ENCODE measurements around the gene CHCHD6. TPM values are rescaled to one million over a fixed set of nuclear protein-coding genes. Genes with fewer than 3 reads are reported as not detected.

The CHCHD6 gene
- total and polyA plus RNA-seq, 12 donors, result 10.6 to 22.5 (median 17.6) TPM

DNA sequence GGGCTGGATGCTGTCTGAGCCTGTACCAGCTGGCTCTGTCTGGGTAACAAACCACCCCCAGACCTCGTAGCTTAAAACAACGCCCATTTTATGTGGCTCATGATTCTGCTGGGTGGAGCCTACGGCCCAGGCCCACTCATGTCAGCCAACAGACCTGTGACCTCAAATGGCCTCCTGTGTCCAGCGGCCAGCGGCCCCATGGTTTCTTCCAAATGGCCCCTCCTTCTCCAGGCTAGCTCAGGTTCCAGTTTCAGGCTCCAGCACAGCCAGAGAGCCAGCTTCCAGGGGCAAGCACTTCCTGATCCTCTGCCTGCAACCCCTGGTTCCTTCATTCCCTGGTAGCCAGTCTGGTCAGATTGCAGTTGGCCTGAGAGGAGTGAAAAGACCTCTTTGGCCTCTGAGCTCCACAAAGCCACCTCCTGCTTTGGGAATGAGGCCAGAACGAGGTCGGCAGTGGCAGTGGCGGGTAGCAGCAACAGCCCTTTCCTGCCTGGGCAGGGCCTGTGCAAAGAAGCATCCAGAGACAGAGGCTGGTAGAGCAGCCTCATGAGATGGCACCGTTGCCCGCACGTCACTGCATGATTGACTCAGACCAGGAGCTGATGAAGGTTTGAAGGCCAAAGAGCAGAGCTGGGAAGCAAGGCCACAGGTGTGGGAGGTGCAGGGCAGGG is 257.9 kb downstream of the CHCHD6 start:
- 68 to 77% (median 74%) methylated on average over 3 to 11 of the region's 11 CpGs for WGBS, 4 donors
- Histone ChIP-seq H3K4me3 (no peak overlapping the region), H3K27me3 (no peaks in the 10 kb centered on the region), H3K27ac (peak overlapping the region in 2 of 5 donors; percentile 60 to 79), H3K4me1 (replicated peaks in 1 of 2) (peaks cover 14 to 23% of the 10 kb centered on the region in 2 donors), H3K36me3 (replicated peaks in 1 of 2) (no peaks in the 10 kb centered on the region), H3K9me3 (replicated peaks in 1 of 3) (no peaks in the 10 kb centered on the region)
- intact Hi-C loops (cut with DNase I), result no loop called here
- TF ChIP-seq, protein P1, sequence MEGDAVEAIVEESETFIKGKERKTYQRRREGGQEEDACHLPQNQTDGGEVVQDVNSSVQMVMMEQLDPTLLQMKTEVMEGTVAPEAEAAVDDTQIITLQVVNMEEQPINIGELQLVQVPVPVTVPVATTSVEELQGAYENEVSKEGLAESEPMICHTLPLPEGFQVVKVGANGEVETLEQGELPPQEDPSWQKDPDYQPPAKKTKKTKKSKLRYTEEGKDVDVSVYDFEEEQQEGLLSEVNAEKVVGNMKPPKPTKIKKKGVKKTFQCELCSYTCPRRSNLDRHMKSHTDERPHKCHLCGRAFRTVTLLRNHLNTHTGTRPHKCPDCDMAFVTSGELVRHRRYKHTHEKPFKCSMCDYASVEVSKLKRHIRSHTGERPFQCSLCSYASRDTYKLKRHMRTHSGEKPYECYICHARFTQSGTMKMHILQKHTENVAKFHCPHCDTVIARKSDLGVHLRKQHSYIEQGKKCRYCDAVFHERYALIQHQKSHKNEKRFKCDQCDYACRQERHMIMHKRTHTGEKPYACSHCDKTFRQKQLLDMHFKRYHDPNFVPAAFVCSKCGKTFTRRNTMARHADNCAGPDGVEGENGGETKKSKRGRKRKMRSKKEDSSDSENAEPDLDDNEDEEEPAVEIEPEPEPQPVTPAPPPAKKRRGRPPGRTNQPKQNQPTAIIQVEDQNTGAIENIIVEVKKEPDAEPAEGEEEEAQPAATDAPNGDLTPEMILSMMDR (IDR thresholded peaks at IDR 0.05), result no peak
- no peak for TF ChIP-seq POLR2A (IDR thresholded peaks at IDR 0.05)
- DNase-seq, result peak in 4 of 7 donors; percentile 45 to 77 (median 54)

- intact Hi-C loops (cut with DNase I), result no loop called here
Observed at GRCh38 chr3:126962756-126963155, 258.7 kb downstream of the CHCHD6 start.

DNA sequence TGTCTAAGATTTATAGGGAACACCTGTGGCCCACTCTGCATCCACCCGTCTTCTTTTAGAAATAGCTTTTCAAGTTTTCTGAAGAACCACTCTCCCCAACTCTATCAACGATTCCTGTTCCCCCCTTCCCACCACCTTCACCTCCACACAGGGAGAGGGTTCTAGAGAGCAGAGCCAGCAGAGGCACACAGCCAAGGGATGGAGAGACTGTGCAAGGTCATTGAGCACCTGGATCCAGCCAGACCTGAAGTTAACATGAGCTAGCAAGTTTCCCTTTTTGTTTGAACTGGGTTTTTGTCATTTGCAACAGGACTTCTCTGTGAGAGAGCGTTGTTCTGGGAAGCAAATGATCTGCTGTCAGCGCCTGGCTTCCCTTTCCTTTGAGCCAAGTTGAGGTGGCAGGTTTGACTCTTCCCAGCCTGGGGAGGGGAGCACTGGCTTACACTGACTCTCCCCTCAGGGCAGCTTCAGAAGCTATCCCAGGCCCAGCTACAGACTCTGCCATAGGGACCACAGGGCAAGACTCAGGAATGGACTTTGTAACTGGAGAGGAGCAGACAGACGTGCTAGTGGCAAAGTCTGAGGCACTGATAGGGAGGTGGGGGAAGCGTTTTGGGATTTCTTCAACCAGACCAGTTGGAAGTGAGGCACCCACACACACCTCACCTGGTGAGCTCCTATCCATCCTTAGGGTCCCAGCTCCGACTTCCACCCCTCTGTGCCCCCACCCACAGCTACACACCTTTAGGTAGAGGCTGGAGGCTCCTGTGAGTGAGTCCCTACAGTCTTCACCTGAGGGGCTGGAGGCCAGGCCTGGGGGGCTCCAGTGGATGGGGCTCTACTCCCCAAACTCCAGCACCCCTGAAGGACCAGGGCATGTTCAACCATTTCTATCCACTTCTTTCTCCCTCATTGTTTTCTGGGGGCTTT is 259.5 kb downstream of the CHCHD6 start:
- WGBS, 4 donors, result 96 to 98% (median 97%) methylated on average over 5 to 7 of the region's 7 CpGs
- intact Hi-C loops (cut with DNase I), result no loop called here

More at GRCh38 chr3:126962756-126963155, 258.7 kb downstream of the CHCHD6 start:
- WGBS, 4 donors, result 93 to 97% (median 96%) methylated on average over 7 to 8 of the region's 8 CpGs
- H3K4me3 ChIP-seq, result no peak overlapping the region
- H3K27me3 ChIP-seq, result no peaks in the 10 kb centered on the region
- no peak overlapping the region for H3K27ac ChIP-seq
- TF ChIP-seq, protein P1 (IDR thresholded peaks at IDR 0.05), result no peak
- no peak for TF ChIP-seq POLR2A (IDR thresholded peaks at IDR 0.05)
- DNase-seq, result no peak
- peaks cover 14 to 23% of the 10 kb centered on the region in 2 donors for H3K4me1 ChIP-seq (replicated peaks in 1 of 2)
- H3K36me3 ChIP-seq (replicated peaks in 1 of 2), result no peaks in the 10 kb centered on the region
- no peaks in the 10 kb centered on the region for H3K9me3 ChIP-seq (replicated peaks in 1 of 3)

DNA sequence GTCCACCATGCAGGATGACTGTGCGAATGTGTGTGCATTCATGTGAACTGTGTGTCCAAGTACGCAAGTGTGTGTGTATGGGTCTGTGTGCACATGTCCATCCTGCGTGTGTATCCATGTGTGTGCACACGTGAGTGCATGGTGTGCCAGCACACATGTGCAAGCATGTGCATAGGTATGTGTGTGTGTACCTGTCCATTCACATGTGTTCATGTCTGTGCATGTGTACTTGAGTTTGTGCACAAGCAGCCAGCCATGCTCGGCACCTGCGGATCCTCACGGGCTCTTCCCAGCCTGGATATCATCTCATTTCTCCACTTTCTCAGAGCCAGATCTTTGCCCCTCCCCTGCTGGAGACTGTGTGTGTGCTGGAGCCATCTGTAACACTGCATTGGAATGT is 260.2 kb downstream of the CHCHD6 start:
- intact Hi-C loops (cut with DNase I), result no loop called here

More for the DNA sequence above, 259.5 kb downstream of the CHCHD6 start:
- Histone ChIP-seq H3K4me1 (replicated peaks in 1 of 2) (peaks cover 14 to 23% of the 10 kb centered on the region in 2 donors), H3K9me3 (replicated peaks in 1 of 3) (no peaks in the 10 kb centered on the region), H3K36me3 (replicated peaks in 1 of 2) (no peaks in the 10 kb centered on the region), H3K27me3 (no peaks in the 10 kb centered on the region), H3K27ac (no peak overlapping the region), H3K4me3 (no peak overlapping the region)
- no peak for TF ChIP-seq POLR2A (IDR thresholded peaks at IDR 0.05)
- TF ChIP-seq, protein P1 (IDR thresholded peaks at IDR 0.05), result no peak
- DNase-seq, result no peak

More for the DNA sequence above, 260.2 kb downstream of the CHCHD6 start:
- WGBS, 4 donors, result 67 to 85% (median 80%) methylated on average over 3 to 7 of the region's 7 CpGs
- Histone ChIP-seq H3K36me3 (replicated peaks in 1 of 2) (no peaks in the 10 kb centered on the region), H3K4me1 (replicated peaks in 1 of 2) (peaks cover 14 to 23% of the 10 kb centered on the region in 2 donors), H3K4me3 (no peak overlapping the region), H3K27ac (no peak overlapping the region), H3K9me3 (replicated peaks in 1 of 3) (no peaks in the 10 kb centered on the region), H3K27me3 (no peaks in the 10 kb centered on the region)
- no peak for TF ChIP-seq POLR2A (IDR thresholded peaks at IDR 0.05)
- TF ChIP-seq, protein P1 (IDR thresholded peaks at IDR 0.05), result no peak
- DNase-seq, result no peak

Data from adrenal gland (tissue), 12 donors.